Frontal cortex (tissue), 4 donors: Measurements from ENCODE around the gene RIF1. TPM values are rescaled to one million over a fixed set of nuclear protein-coding genes. Genes with fewer than 3 reads are reported as not detected.

Experiments used
- DNase-seq, 2 donors: peaks; one replicate each; pipeline ENCODE4 v3.0.0; 2012; ENCODE audit warnings: low spot score in 2 of 2
- FAIRE-seq: peaks from 2 replicates; lab custom pipeline; 2012; peaks lifted over from hg19 to GRCh38; lab: Jason Lieb, UNC
- total RNA-seq: library from RNA; depleted of rRNA; stranded (reverse); fragments of >200 nt; gene quantifications from one replicate; pipeline ENCODE4 v1.2.3, GENCODE V29; 2014
- donor health status: control.
- donor health status: control.
- donor health status: control.

The RIF1 gene, protein sequence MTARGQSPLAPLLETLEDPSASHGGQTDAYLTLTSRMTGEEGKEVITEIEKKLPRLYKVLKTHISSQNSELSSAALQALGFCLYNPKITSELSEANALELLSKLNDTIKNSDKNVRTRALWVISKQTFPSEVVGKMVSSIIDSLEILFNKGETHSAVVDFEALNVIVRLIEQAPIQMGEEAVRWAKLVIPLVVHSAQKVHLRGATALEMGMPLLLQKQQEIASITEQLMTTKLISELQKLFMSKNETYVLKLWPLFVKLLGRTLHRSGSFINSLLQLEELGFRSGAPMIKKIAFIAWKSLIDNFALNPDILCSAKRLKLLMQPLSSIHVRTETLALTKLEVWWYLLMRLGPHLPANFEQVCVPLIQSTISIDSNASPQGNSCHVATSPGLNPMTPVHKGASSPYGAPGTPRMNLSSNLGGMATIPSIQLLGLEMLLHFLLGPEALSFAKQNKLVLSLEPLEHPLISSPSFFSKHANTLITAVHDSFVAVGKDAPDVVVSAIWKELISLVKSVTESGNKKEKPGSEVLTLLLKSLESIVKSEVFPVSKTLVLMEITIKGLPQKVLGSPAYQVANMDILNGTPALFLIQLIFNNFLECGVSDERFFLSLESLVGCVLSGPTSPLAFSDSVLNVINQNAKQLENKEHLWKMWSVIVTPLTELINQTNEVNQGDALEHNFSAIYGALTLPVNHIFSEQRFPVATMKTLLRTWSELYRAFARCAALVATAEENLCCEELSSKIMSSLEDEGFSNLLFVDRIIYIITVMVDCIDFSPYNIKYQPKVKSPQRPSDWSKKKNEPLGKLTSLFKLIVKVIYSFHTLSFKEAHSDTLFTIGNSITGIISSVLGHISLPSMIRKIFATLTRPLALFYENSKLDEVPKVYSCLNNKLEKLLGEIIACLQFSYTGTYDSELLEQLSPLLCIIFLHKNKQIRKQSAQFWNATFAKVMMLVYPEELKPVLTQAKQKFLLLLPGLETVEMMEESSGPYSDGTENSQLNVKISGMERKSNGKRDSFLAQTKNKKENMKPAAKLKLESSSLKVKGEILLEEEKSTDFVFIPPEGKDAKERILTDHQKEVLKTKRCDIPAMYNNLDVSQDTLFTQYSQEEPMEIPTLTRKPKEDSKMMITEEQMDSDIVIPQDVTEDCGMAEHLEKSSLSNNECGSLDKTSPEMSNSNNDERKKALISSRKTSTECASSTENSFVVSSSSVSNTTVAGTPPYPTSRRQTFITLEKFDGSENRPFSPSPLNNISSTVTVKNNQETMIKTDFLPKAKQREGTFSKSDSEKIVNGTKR (N-terminal part only)
- total RNA-seq: 90.1 TPM

GRCh38 chr2:151409601-151410484 is at the start of gene RIF1:
RIF1 (plus strand) TSS chr2:151409902; CDS start chr2:151410424, 522 bp downstream.
- peak; percentile 82 to 85 for DNase-seq
- no peak for FAIRE-seq

GRCh38 chr2:151361674-151362370 is 47.9 kb upstream of the RIF1 start:
- FAIRE-seq (no peak), DNase-seq (no peak)

DNA sequence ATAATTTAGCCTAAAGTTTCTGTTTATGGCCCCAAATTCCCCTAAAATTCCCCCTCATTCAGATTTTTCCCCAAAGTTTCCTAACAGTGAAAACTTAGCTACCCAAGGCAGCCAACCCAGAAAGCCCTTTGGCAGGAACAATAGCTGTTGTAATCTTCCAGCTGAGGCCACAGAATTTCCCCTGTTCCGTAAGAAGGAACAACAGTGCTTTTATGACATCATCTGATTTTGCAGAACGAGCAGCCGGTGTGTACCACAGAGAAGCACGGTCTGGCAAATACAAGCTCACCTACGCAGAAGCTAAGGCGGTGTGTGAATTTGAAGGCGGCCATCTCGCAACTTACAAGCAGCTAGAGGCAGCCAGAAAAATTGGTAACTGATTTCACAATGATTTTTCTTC is 46.0 kb upstream of the RIF1 start:
- FAIRE-seq (no peak), DNase-seq (peak; percentile 24 to 34)

DNA sequence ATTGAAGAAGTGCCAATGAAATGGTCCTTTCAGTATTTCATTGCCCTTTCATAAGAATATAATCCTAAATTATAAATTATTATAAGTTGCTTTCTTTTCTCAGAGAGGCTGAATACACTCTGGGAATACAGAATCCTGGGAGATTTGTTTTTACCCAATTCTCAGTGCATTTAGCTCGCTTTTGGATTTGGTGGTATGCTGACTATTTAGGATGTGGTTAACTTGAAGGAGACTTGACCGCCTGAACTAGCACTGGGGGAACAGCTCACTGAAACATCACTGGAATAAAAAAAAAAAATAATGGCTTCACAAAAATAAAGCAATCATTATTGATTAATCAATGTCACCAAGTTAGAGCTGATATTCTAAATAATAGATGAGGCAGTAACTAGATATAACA is 42.1 kb upstream of the RIF1 start:
- DNase-seq: no peak
- no peak for FAIRE-seq

DNA sequence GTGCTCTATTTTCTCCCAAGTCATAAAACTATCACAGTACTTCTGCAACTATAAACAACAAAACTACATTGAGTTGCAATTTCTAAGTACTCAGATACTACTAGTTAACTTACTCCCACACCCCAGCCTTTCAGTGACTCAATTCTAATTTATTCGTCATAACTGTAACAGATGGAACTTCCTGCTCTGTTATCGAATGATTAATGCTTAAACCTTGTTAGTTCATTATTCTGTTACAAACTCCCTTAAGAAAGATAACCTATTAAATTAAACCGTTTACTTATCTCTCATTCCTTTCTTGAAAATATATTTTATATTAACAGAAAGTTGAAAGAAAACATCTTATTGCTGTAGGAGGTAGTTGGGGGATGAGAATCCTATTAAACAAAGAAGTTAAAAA is 35.3 kb upstream of the RIF1 start:
- FAIRE-seq (no peak), DNase-seq (no peak)

GRCh38 chr2:151379169-151379568 is 30.5 kb upstream of the RIF1 start:
- DNase-seq (no peak), FAIRE-seq (no peak)

- DNase-seq (no peak), FAIRE-seq (no peak)
Observed at GRCh38 chr2:151380580-151381235, 29.0 kb upstream of the RIF1 start.

DNA sequence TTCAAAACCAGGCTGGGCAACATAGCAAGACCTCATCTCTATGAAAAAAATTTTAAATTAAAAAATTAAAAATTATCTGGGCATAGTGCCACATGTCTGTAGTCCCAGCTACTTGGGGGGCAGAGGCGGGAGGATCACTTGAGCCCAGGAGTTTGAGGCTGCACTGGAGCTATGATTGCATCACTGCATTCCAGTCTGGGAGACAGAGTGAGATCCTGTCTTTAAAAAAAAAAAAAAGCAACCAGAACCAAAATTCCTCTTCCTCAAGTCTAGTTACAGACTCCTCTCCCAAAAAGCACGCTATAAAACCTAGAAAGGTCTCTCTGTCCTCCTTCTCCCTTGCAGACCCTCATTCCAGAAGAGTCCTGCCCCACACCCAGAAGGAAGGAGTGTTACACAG is 28.4 kb upstream of the RIF1 start:
- DNase-seq: no peak
- no peak for FAIRE-seq

DNA sequence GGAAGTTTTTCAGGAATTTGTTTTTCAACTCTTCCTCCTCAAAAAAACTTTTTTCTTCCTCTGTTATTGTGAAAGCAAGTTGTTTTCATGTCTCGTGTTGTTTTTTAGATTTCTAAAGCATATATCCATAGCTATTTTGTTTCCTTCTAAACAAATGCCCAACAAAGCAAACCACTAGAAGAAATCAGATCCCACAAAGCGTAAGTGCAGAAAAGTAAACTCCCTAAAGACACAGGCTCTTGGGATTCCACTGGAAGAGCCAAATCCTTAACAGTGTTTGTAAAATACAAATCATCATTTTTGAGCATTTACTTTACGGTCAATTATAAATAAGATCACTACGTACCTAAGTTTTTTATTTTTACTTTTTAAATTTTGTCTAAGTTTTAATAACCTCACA is 21.7 kb upstream of the RIF1 start:
- DNase-seq (no peak), FAIRE-seq (no peak)

- no peak for DNase-seq
- FAIRE-seq: no peak
Observed at GRCh38 chr2:151391436-151391835, 18.3 kb upstream of the RIF1 start.

DNA sequence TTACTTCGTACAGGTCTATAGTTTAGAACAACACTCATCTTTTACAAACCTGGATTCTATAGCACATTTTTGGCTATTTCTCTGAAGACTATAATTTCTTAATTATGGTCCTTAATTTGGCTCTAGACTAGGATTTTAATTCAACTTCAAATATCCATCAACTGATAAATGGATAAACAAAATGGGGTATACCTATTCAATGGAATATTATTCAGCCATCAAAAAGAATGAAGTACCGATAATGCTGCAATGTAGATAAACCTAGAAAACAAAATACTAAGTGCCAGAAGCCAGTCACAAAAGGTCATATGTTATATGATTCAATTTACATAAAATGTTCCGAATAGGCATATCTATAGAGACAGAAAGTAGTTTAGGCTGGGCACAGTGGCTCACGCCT is 15.2 kb upstream of the RIF1 start:
- DNase-seq (no peak), FAIRE-seq (no peak)

- FAIRE-seq (no peak), DNase-seq (no peak)
Observed at GRCh38 chr2:151395509-151396374, 14.0 kb upstream of the RIF1 start.

DNA sequence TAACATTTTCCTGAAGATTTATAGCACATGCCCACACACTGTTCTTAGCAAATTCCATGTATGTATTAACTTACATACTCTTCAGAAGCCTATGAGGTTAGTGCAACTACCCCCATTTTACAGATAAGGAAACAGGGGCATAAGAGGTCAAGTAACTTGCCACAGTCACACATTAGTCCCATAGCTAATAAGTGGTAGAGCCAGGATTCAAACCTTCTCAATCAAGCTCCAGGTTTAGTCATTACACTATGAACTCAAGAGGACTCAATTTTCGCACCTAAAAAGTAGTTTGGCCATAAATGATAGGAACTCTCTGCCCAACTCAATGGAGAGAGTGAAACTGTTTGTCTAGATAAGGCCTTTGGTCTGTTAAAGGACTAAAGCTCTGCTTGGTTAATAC is 9.7 kb upstream of the RIF1 start:
- FAIRE-seq: no peak
- no peak for DNase-seq

DNA sequence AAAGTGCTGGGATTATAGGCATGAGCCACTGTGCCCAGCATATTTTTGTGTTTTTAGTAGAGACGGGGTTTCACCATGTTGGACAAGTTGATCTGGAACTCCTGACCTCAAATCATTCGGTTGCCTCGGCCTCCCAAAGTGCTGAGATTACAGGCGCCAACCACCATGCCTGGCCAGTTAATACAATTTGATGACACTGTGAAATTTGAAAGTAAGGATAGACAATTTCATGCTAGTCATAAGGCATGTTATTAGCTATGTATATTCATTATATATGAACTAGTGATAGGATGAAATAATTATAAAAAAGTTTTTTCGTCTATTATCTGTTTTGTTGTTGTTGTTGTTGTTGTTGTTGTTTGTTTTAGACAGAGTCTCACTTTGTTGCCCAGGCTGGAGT is 8.6 kb upstream of the RIF1 start:
- FAIRE-seq: no peak

GRCh38 chr2:151403914-151404313 is 5.8 kb upstream of the RIF1 start:
- FAIRE-seq: no peak
- DNase-seq: no peak

More for the DNA sequence above, 8.6 kb upstream of the RIF1 start:
- no peak for DNase-seq

- DNase-seq (no peak), FAIRE-seq (no peak)
Observed at GRCh38 chr2:151405376-151405775, 4.3 kb upstream of the RIF1 start.

DNA sequence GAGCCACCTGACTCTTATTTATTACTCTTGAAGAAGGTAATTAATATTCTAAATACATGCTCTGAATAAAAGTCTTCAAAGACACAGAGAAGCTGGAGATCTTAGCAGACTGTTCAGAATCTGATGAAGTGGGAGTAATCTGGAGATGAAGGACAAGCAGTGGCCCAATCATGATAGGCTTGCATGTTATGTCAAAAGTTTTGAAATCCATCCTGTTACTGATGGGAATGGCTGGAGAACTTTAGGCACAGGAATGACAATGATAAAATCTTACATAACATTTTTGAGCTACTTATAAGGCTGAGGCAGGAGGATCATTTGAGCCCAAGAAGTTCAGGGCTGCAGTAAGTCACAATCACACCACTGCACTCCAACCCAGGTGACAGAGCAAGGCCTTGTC is 2.4 kb upstream of the RIF1 start:
- FAIRE-seq: no peak
- DNase-seq: no peak
